Rectal smooth muscle tissue (tissue), 1 donor: ENCODE results near the gene CYTH4.
"Not testable (repeated sequence)": the region's sequence is repeated elsewhere in the genome, so short reads cannot be mapped to it uniquely, and the experiment has no call there.

Experiments
- H3K27ac ChIP-seq: one replicate; pipeline ENCODE4 v1.7.0; 2013; ENCODE audit warnings: low read depth, low read length, inconsistent platforms
- H3K27me3 ChIP-seq: one replicate; pipeline ENCODE4 v1.7.0; 2013; ENCODE audit warnings: low read length; ENCODE audit not compliant: control insufficient read depth, insufficient read depth
- H3K36me3 ChIP-seq: one replicate; pipeline ENCODE4 v1.7.0; 2013; ENCODE audit warnings: low read length; ENCODE audit not compliant: control insufficient read depth, insufficient read depth
- H3K4me1 ChIP-seq: one replicate; pipeline ENCODE4 v1.7.0; 2013; ENCODE audit warnings: low read length; ENCODE audit not compliant: control insufficient read depth, insufficient read depth
- H3K4me3 ChIP-seq: one replicate; pipeline ENCODE4 v1.7.0; 2013; ENCODE audit warnings: low read length
- H3K9ac ChIP-seq: one replicate; pipeline ENCODE4 v1.7.0; 2013; ENCODE audit warnings: low read length

CYTH4 gene

GRCh38 chr22:37282385-37282677, at the start of gene CYTH4:
Gene CYTH4, plus strand, starts transcription at chr22:37282508. Its CDS starts 62 bp downstream, at chr22:37282570.
- H3K4me1 ChIP-seq: no peaks in the 10 kb centered on the region
- H3K9ac ChIP-seq: peak within 1 kb of the TSS; percentile 68
- H3K27ac ChIP-seq: no peak within 1 kb of the TSS
- no peaks in the 10 kb centered on the region for H3K27me3 ChIP-seq
- H3K36me3 ChIP-seq: no peaks in the 10 kb centered on the region
- H3K4me3 ChIP-seq: peak within 1 kb of the TSS; percentile 72

GRCh38 chr22:37233371-37233750, 48.9 kb upstream of the CYTH4 start:
- H3K27me3 ChIP-seq, H3K4me3 ChIP-seq, H3K4me1 ChIP-seq, H3K36me3 ChIP-seq, H3K9ac ChIP-seq, H3K27ac ChIP-seq: not testable (repeated sequence)

- no peaks in the 10 kb centered on the region for H3K4me1 ChIP-seq
- peaks cover 4% of the 10 kb centered on the region for H3K27me3 ChIP-seq
- no peak overlapping the region for H3K27ac ChIP-seq
- H3K36me3 ChIP-seq: peaks cover 2% of the 10 kb centered on the region
- no peak overlapping the region for H3K9ac ChIP-seq
- H3K4me3 ChIP-seq: no peak overlapping the region
Measured at GRCh38 chr22:37233751-37234631, 48.3 kb upstream of the CYTH4 start.

- Histone ChIP-seq H3K9ac (no peak overlapping the region), H3K27ac (no peak overlapping the region), H3K4me1 (no peaks in the 10 kb centered on the region), H3K4me3 (peak overlapping the region; percentile 12), H3K27me3 (peaks cover 4% of the 10 kb centered on the region), H3K36me3 (peaks cover 4% of the 10 kb centered on the region)
Measured at GRCh38 chr22:37234736-37235711, 47.3 kb upstream of the CYTH4 start.

GRCh38 chr22:37235897-37236607, 46.3 kb upstream of the CYTH4 start:
- H3K27ac ChIP-seq: no peak overlapping the region
- H3K4me3 ChIP-seq: no peak overlapping the region
- peaks cover 4% of the 10 kb centered on the region for H3K36me3 ChIP-seq
- no peak overlapping the region for H3K9ac ChIP-seq
- H3K27me3 ChIP-seq: peaks cover 4% of the 10 kb centered on the region
- no peaks in the 10 kb centered on the region for H3K4me1 ChIP-seq

GRCh38 chr22:37237371-37238268, 44.7 kb upstream of the CYTH4 start:
- Histone ChIP-seq H3K4me3 (no peak overlapping the region), H3K9ac (no peak overlapping the region), H3K27me3 (peaks cover 4% of the 10 kb centered on the region), H3K4me1 (no peaks in the 10 kb centered on the region), H3K27ac (no peak overlapping the region), H3K36me3 (peaks cover 3% of the 10 kb centered on the region)

GRCh38 chr22:37239336-37240239, 42.7 kb upstream of the CYTH4 start:
- Histone ChIP-seq H3K9ac (no peak overlapping the region), H3K36me3 (peaks cover 3% of the 10 kb centered on the region), H3K27ac (no peak overlapping the region), H3K4me1 (no peaks in the 10 kb centered on the region), H3K4me3 (no peak overlapping the region), H3K27me3 (peaks cover 6% of the 10 kb centered on the region)

GRCh38 chr22:37240240-37240940, 41.9 kb upstream of the CYTH4 start:
- no peak overlapping the region for H3K27ac ChIP-seq
- H3K27me3 ChIP-seq: peaks cover 6% of the 10 kb centered on the region
- H3K4me3 ChIP-seq: no peak overlapping the region
- H3K36me3 ChIP-seq: peaks cover 3% of the 10 kb centered on the region
- no peak overlapping the region for H3K9ac ChIP-seq
- H3K4me1 ChIP-seq: no peaks in the 10 kb centered on the region

GRCh38 chr22:37240941-37241320, 41.4 kb upstream of the CYTH4 start:
- Histone ChIP-seq H3K27ac (no peak overlapping the region), H3K36me3 (peaks cover 3% of the 10 kb centered on the region), H3K27me3 (peaks cover 6% of the 10 kb centered on the region), H3K4me3 (peak overlapping the region; percentile 15), H3K9ac (no peak overlapping the region), H3K4me1 (no peaks in the 10 kb centered on the region)

- Histone ChIP-seq H3K4me1 (no peaks in the 10 kb centered on the region), H3K36me3 (peaks cover 3% of the 10 kb centered on the region), H3K27ac (no peak overlapping the region), H3K9ac (no peak overlapping the region), H3K4me3 (peak overlapping the region; percentile 45), H3K27me3 (peaks cover 6% of the 10 kb centered on the region)
Measured at GRCh38 chr22:37241351-37242142, 40.8 kb upstream of the CYTH4 start.
